Smooth muscle cell of the brain vasculature (primary cell): ENCODE results near the gene UNCX.
"Not testable (repeated sequence)": the region's sequence is repeated elsewhere in the genome, so short reads cannot be mapped to it uniquely, and the experiment has no call there.

Source experiments
- DNase-seq: peaks from one replicate; pipeline ENCODE4 v3.0.0-alpha.2; 2012; ENCODE audit warnings: low read depth, low spot score

The UNCX gene

GRCh38 chr7:1257863-1258262, 25.2 kb downstream of the UNCX start:
- DNase-seq: no peak

DNA sequence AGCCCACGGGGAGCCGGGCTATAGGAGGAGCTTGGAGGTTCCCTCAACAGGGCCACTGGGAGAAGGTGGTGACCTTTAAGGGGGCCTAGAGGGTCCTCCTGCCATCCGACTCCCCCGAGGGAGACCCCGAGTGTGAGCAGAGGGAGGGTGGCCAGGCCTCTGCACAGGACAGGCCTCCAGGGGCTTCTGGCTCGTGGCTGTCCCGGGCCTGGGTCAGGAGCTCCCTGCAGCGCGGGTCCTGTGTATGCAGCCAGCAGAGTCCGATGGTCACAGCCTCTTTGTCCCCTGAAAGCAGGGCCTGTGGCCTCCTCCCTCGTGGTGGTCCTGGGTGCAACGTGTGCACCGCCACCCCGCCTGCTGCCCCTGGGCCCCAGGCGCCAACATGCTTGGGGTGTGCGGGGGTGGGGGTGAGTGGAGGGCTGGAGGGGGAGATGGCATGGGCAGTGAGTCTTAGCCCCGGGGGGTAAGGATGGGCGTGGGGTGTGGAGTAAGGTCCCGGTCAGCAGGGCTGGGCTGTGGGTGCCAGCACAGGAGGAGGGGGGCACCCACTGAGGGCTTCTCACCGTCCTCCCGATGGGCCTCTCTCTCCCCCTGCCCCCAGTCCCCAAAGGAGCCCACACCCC, 27.1 kb downstream of the UNCX start:
- DNase-seq: no peak

GRCh38 chr7:1260244-1260635, 27.6 kb downstream of the UNCX start:
- no peak for DNase-seq

DNA sequence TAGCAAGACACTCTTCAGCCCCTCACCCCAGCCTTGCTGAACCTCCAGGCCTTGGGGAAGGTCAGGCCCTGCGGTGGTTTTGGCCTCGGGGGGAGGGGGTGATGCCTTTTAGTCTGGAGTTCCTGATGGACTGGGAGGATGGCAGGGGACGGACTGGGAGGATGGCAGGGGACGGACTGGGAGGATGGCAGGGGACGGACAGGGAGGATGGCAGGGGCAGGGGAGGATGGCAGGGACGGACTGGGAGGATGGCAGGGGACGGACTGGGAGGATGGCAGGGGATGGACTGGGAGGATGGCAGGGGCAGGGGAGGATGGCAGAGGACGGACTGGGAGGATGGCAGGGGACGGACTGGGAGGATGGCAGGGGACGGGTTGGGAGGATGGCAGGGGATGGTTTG, 28.4 kb downstream of the UNCX start:
- not testable (repeated sequence) for DNase-seq

DNA sequence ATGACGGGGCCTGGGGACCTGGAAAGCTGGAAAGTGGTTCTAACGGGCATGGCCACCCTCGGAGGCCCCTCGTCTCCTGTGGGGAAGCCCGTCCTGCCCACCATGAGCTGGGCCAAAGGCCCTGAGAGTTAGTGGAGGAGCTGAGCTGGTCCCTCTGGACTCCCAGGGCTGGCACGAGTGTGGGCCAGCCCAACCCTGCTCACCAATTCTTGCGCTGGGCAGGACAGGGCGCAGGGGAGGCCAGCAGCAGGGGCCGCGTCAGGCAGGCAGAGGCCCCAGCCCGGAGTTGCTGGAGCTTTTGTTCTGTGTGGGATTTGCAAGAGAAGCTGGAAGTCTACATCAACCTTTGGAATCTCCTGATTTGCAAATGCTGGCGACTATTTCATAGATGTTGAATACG, 29.8 kb downstream of the UNCX start:
- no peak for DNase-seq

GRCh38 chr7:1263391-1263951, 30.8 kb downstream of the UNCX start:
- DNase-seq: no peak

DNA sequence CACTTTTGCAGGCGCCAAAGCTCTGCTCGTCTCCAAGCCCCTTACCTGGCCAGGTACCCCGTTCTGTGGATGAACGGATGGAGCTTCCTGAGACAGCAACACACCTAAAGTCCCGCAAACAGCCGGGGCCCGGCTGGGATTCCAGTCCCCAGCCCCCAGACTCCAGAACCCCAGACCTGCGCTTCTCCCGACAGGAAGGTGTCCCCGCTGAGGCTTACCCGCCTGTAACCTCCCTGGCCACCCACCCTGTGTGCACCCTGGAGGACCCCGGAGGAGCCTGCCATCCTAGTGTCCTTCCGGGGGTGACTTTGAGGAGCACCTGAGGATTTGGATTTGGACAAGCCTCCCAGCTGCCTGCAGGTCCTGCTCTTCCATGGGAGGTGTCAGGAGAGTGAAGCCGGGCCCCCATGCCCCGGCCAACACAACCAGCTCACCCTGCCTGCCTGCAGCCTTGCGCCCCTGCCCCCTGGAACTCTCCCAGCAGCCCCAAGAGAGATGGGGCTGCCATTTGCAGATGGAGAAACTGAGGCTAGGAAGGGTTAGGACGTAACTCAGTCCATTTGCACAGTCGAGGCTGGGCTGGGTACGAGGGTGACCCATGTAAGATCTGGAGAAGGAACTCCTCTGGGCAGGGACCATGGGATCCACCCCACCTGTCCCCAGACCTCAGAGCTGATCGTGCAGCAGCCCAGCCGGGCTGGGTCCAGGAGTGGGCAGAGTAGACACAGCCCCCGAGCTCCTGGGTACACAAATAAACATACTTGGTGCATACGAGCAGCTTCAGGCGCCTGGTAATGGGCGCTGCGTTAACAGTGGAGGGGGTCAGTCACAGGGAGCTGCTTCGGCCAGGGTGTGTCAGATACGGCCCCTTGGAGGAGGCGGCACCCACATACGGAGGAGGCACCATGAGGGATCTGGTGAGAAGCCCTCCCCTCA, 31.9 kb downstream of the UNCX start:
- no peak for DNase-seq

DNA sequence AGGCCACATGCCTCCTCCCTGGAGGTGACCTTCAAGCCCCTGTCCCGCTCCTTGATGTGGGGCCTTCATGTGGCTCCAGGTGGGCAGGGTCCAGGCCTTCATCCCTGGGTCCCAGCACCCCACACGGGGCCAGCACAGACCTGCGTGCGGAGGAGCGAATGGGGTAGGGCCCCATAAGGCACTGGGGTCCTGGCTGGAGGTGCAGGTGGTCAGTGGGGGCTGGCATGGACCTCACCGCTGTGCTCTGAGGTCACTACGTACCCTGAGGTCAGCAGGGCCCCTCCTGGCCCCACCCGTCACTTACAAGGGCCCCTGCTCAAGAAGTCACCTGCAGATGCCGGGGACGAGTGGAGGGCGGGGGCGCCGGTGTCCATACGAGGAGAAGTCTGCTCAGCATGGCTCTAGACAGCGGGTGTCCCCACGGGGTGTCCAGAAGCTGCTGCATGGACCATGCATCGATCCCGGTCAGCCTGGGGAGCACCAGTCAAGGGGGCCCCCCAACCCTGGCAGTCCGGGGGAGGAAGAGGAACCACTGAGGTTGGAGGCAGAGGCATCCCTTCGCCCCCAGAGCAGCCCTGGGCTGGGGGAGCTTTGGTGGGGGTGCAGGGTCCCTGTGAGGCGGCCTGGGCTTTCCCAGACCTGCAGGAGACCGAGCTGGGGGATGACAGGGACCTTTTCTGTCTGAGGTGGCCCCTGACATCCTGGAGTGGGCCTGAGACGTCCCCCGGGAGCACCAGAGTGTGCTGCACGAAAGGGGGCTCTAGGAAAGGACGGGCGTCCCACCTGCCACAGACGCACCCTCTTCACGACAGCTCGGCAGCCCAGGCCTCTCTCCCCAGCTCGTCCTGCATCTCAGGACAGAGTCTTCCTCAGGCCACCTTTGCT, 34.6 kb downstream of the UNCX start:
- no peak for DNase-seq

- no peak for DNase-seq
Measured at GRCh38 chr7:1268076-1268815, 35.6 kb downstream of the UNCX start.

- no peak for DNase-seq
Measured at GRCh38 chr7:1268866-1269265, 36.2 kb downstream of the UNCX start.

DNA sequence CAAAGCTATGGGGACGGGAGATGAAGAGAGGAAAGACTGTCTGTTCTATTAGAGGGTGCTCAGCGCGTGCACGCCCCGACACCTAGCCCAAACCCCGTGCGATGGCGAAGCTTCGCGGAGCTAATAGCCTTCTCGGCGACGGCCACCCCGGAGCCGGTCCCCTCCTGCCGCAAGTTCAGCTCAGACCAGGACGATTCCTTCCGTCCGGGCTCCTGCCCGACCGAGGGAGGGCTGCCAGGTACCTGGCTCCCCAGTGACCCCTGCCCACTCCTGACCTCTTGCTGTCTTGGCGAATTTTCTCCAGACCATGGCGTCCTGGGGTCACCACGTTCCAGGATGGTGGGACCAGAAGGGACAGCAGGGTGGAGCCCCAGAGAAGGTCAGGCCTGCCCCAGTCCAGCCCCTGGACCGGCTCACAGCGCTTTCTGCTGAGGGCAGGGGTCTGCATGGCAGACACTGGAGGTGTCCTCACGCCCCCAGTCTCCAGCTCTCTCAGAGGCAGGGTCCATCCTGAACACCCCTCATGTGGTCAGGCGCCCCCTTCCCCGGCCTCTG, 36.7 kb downstream of the UNCX start:
- no peak for DNase-seq

- DNase-seq: no peak
Measured at GRCh38 chr7:1270181-1270580, 37.5 kb downstream of the UNCX start.

- DNase-seq: no peak
Measured at GRCh38 chr7:1271046-1271445, 38.4 kb downstream of the UNCX start.

- no peak for DNase-seq
Measured at GRCh38 chr7:1271656-1272055, 39.0 kb downstream of the UNCX start.

DNA sequence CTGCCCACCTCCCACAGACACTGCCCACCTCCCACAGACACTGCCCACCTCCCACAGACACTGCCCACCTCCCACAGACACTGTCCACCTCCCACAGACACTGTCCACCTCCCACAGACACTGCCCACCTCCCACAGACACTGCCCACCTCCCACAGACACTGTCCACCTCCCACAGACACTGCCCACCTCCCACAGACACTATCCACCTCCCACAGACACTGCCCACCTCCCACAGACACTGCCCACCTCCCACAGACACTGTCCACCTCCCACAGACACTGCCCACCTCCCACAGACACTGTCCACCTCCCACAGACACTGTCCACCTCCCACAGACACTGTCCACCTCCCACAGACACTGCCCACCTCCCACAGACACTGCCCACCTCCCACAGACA, 39.5 kb downstream of the UNCX start:
- not testable (repeated sequence) for DNase-seq

- no peak for DNase-seq
Measured at GRCh38 chr7:1274121-1274875, 41.6 kb downstream of the UNCX start.

DNA sequence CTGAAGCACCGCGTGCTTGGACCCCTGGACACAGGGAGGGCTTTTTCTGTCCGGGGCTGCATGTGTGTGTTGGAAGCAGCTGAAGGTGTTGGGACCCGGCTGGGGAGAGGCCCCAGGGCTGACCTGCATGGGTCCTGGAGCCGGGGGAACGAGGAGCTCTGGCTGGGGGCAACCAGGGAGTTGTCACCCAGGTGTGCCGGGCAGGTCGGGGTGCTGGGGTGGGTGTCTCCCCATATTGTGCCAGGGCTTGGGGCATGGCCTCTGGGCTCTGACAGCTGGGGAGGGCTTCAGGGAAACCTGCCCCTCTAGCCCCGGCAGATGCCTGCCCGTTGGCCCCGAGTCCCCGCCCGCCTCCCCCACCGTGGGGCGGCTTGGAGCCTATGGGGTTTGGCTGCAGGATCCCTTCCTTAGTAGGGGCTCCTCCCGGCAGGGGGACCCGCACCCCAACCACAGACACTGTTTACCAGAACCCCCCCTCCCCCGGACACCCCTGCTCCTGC, 42.3 kb downstream of the UNCX start:
- no peak for DNase-seq

DNA sequence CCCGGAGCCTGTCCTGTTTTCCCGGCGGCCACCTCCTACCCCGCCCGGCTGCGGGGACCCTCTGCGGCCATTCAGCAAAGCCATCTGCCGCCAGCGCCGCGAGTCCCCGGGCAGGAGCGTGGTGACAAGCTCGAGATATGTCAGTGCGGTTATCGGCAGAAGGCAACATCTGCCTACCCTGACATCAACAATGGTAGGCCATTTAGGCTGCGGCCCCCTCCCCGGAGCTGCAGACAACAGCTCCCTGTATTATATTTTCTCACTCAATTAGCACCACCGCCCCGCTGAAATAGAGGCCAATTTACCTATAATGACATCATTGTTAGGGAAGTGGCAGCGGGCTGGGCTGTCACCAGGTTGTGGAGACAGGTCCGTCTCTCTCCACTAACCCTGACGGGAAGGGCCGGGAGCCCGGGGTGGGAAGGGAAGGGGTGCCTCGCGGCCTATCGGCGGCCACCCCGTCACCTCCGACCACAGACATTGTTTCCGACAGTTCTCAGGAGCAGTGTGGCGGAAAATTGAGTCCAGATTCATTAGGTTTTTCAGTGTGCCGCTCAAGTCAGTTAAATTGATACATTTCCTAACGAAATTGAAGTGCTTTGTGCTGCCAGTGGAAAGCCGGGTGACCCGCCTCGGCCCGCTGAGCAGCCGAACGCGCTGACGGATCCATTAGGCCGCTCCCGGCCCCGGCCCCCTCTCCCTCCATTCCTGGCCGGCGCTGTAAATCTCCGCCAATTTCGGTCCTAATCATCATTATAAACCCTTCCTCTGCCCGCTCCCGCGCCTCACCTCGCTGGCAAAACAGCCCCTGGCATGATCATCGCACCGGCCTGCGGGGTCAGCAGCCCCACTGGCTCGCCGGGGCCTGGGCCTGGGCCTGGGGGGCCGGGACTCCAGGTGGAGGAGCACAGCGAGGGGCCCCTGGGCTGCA, 43.0 kb downstream of the UNCX start:
- DNase-seq: no peak
